DOHH2 (cell line): ENCODE measurements around the gene LCN15.

Experiments used
- CTCF ChIP-seq: fragments of 200-600 bp; sonication (generic); IDR thresholded peaks from one replicate; pipeline ENCODE4 v1.5.1; 2014; ENCODE audit warnings: antibody characterized with exemption, mild to moderate bottlenecking, low read depth, low read length; ENCODE audit not compliant: poor library complexity, severe bottlenecking
- EZH2phosphoT487 ChIP-seq: fragments of 200-600 bp; sonication (generic); IDR thresholded peaks from 2 replicates; pipeline ENCODE4 v1.6.1; 2017; ENCODE audit warnings: borderline replicate concordance, mild to moderate bottlenecking, antibody characterized with exemption, low read length, moderate library complexity, mixed read lengths

DNA sequence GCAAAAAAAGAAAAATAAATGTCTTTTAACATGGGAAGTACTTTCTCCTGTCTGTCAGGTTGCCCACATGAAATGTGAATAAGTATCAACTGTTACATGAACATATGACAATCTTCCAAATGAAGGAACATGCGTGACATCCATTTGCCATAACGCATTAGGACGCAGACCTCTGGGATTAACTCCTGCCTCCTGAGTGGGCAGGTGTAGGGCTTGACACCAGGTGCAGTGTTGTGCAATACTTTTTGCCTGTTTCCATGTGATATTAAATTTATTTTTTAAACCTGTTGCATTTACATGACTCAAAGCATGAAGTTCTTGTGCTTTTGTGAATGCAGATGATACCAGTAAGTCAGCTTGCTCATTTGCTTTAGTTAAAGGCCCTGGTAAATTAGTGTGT is 18.1 kb upstream of the LCN15 start:
- TF ChIP-seq CTCF (no peak), EZH2phosphoT487 (no peak)
